Epithelial cell of proximal tubule (primary cell): Measurements from ENCODE around the gene BMP2. TPM values are rescaled to one million over a fixed set of nuclear protein-coding genes. Genes with fewer than 3 reads are reported as not detected.

Source experiments
- DNase-seq: peaks from one replicate; pipeline ENCODE4 v3.0.0-alpha.2; 2011; ENCODE audit warnings: low read depth
- H3K4me3 ChIP-seq: 2 replicates; pipeline ENCODE4 v1.5.1; 2011; ENCODE audit warnings: low read depth, mild to moderate bottlenecking, low read length
- CTCF ChIP-seq: conservative IDR thresholded peaks from 2 replicates; pipeline ENCODE4 v1.5.1; 2012; ENCODE audit warnings: low read depth, mild to moderate bottlenecking, low read length
- total RNA-seq: library from RNA; depleted of rRNA; stranded (reverse); fragments of >200 nt; gene quantifications from 2 replicates; pipeline ENCODE4 v1.2.3, GENCODE V29; 2015

Gene BMP2
- total RNA-seq, 1 donor from 2014 or later, result 54.9 TPM

- no peak for TF ChIP-seq CTCF
- no peak for DNase-seq
- peak overlapping the region; percentile 88 for H3K4me3 ChIP-seq
These were observed 355 bp upstream of the BMP2 start for GRCh38 chr20:6767126-6767535.

- peak overlapping the region; percentile 88 for H3K4me3 ChIP-seq
- no peak for DNase-seq
- TF ChIP-seq CTCF, result no peak
These were observed 998 bp downstream of the BMP2 start for GRCh38 chr20:6768228-6769140.

GRCh38 chr20:6769903-6770785 lies 2.7 kb downstream of the BMP2 start:
- DNase-seq, result no peak

GRCh38 chr20:6770786-6771100 lies 3.3 kb downstream of the BMP2 start:
- TF ChIP-seq CTCF, result no peak
- H3K4me3 ChIP-seq, result peak overlapping the region; percentile 88
- no peak for DNase-seq

More at GRCh38 chr20:6769903-6770785, 2.7 kb downstream of the BMP2 start:
- peak overlapping the region; percentile 88 for H3K4me3 ChIP-seq
- no peak for TF ChIP-seq CTCF

GRCh38 chr20:6780433-6781190 lies 13.1 kb downstream of the BMP2 start:
- TF ChIP-seq CTCF, result no peak
- DNase-seq, result no peak
- H3K4me3 ChIP-seq, result no peak overlapping the region

GRCh38 chr20:6783752-6784151 lies 16.3 kb downstream of the BMP2 start:
- no peak overlapping the region for H3K4me3 ChIP-seq
- DNase-seq, result no peak
- no peak for TF ChIP-seq CTCF
